IMR-90 (cell line): ENCODE data around the gene COL7A1. TPM values are rescaled to one million over a fixed set of nuclear protein-coding genes. Genes with fewer than 3 reads are reported as not detected.

Experiments
- ATAC-seq: fragments of 200-7000 bp; cut with Tn5 transposase; 2 replicates; pipeline ENCODE4 v1.9.1; 2020; ENCODE audit warnings: low read depth, mild to moderate bottlenecking, moderate library complexity
- BruUV-seq: library from RNA; stranded (reverse); fragments of 400-500 nt; replicated peaks from 2 replicates; lab custom pipeline; 2021; lab: Mats Ljungman, UMichigan
- CTCF ChIA-PET: fragments of 300-600 bp; formaldehyde crosslinking; extraction: SDS; loops from one replicate; lab custom pipeline; 2021; ENCODE audit warnings: antibody characterized with exemption; lab: Yijun Ruan, JAX
- POLR2A ChIA-PET: fragments of 300-600 bp; sonication (Branson Sonifier 250); formaldehyde crosslinking; loops from one replicate; lab custom pipeline; 2022; ENCODE audit warnings: antibody characterized with exemption; ENCODE audit not compliant: unreplicated experiment; lab: Charles Lee
- DNase-seq: peaks from one replicate; pipeline ENCODE4 v3.0.0; 2013
- H2AFZ ChIP-seq: replicated peaks from 2 replicates; pipeline ENCODE3; 2013; ENCODE audit warnings: low read length, mild to moderate bottlenecking; ENCODE audit not compliant: poor library complexity
- H2AK5ac ChIP-seq: 2 replicates; pipeline ENCODE4 v1.6.1; 2013; ENCODE audit warnings: low read depth, low read length, inconsistent platforms
- H2AK9ac ChIP-seq: replicated peaks from 2 replicates; pipeline ENCODE3; 2013; ENCODE audit warnings: mild to moderate bottlenecking, low read depth, low read length, moderate library complexity; ENCODE audit not compliant: poor library complexity
- H2BK120ac ChIP-seq: 2 replicates; pipeline ENCODE4 v1.6.1; 2013; ENCODE audit warnings: low read depth, low read length, inconsistent platforms
- H2BK15ac ChIP-seq: 3 replicates; pipeline ENCODE4 v1.6.1; 2013; ENCODE audit warnings: low read depth, low read length, inconsistent platforms
- H2BK20ac ChIP-seq: 2 replicates; pipeline ENCODE4 v1.6.1; 2013; ENCODE audit warnings: low read depth, mild to moderate bottlenecking, inconsistent platforms, low read length, moderate library complexity
- H2BK5ac ChIP-seq: 2 replicates; pipeline ENCODE4 v1.6.1; 2013; ENCODE audit warnings: mild to moderate bottlenecking, low read depth, low read length, inconsistent platforms; ENCODE audit not compliant: poor library complexity, severe bottlenecking
- H3K14ac ChIP-seq: replicated peaks from 2 replicates; pipeline ENCODE4 v1.6.1; 2013; ENCODE audit warnings: low read depth, low read length, inconsistent platforms
- H3K18ac ChIP-seq: 2 replicates; pipeline ENCODE4 v1.6.1; 2013; ENCODE audit warnings: low read depth, low read length, control low read depth
- H3K23ac ChIP-seq: 2 replicates; pipeline ENCODE4 v1.6.1; 2013; ENCODE audit warnings: low read depth, low read length, inconsistent platforms
- H3K27ac ChIP-seq: 2 replicates; pipeline ENCODE4 v1.5.1; 2013; ENCODE audit warnings: mild to moderate bottlenecking, control low read depth, low read length; ENCODE audit not compliant: insufficient read depth
- H3K27me3 ChIP-seq: 2 replicates; pipeline ENCODE4 v1.6.1; 2013; ENCODE audit warnings: low read length; ENCODE audit not compliant: control insufficient read depth, insufficient read depth
- H3K36me3 ChIP-seq: 2 replicates; pipeline ENCODE4 v1.6.1; 2013; ENCODE audit warnings: low read length, mixed read lengths; ENCODE audit not compliant: control insufficient read depth, insufficient read depth
- H3K4ac ChIP-seq: 2 replicates; pipeline ENCODE4 v1.6.1; 2013; ENCODE audit warnings: low read depth, low read length, inconsistent platforms
- H3K4me1 ChIP-seq: 2 replicates; pipeline ENCODE4 v1.6.1; 2013; ENCODE audit warnings: low read length, mixed read lengths; ENCODE audit not compliant: control insufficient read depth, insufficient read depth
- H3K4me2 ChIP-seq: 2 replicates; pipeline ENCODE4 v1.6.1; 2013; ENCODE audit warnings: low read depth, mild to moderate bottlenecking, control low read depth, low read length, moderate library complexity
- H3K4me3 ChIP-seq: 2 replicates; pipeline ENCODE4 v1.5.1; 2013; ENCODE audit warnings: low read depth, mild to moderate bottlenecking, control low read depth, low read length, moderate library complexity; ENCODE audit not compliant: insufficient read depth
- H3K56ac ChIP-seq: 2 replicates; pipeline ENCODE4 v1.6.1; 2013; ENCODE audit warnings: low read length, inconsistent platforms; ENCODE audit not compliant: insufficient read depth; ENCODE audit errors: extremely low read depth
- H3K79me1 ChIP-seq, 2 experiments: 2 replicates each; pipeline ENCODE4 v1.6.1; 2013; ENCODE audit warnings: low read length in 2 of 2, inconsistent platforms in 1 of 2, low read depth in 1 of 2
- H3K9ac ChIP-seq: 2 replicates; pipeline ENCODE4 v1.6.1; 2013; ENCODE audit warnings: low read depth, low read length, control low read depth
- H3K9me1 ChIP-seq: 2 replicates; pipeline ENCODE4 v1.6.1; 2013; ENCODE audit warnings: low read length, inconsistent platforms; ENCODE audit not compliant: insufficient read depth
- H3K9me3 ChIP-seq: 2 replicates; pipeline ENCODE4 v1.6.1; 2013; ENCODE audit warnings: low read length; ENCODE audit not compliant: control insufficient read depth, insufficient read depth
- H4K20me1 ChIP-seq: 2 replicates; pipeline ENCODE4 v1.6.1; 2013; ENCODE audit warnings: low read length, inconsistent platforms; ENCODE audit not compliant: insufficient read depth
- H4K5ac ChIP-seq: 2 replicates; pipeline ENCODE4 v1.6.1; 2013; ENCODE audit warnings: mild to moderate bottlenecking, low read depth, low read length, control low read depth
- H4K8ac ChIP-seq, 2 experiments: 2 replicates each; pipeline ENCODE4 v1.6.1; 2013; ENCODE audit warnings: low read depth in 2 of 2, low read length in 2 of 2, control low read depth in 1 of 2, inconsistent platforms in 1 of 2
- H4K91ac ChIP-seq: 2 replicates; pipeline ENCODE4 v1.6.1; 2013; ENCODE audit warnings: low read depth, low read length, inconsistent platforms; ENCODE audit not compliant: insufficient read depth
- MAFK ChIP-seq: IDR thresholded peaks from 2 replicates; pipeline ENCODE4 v1.6.1; 2012; ENCODE audit warnings: low read depth, low read length, improper control_type of control experiment
- POLR2A ChIP-seq: IDR thresholded peaks from 2 replicates; pipeline ENCODE4 v1.6.1; 2012; ENCODE audit warnings: mild to moderate bottlenecking, low read depth, low read length
- RCOR1 ChIP-seq: IDR thresholded peaks from 2 replicates; pipeline ENCODE4 v1.6.1; 2012; ENCODE audit warnings: mild to moderate bottlenecking, low read length, improper control_type of control experiment; ENCODE audit not compliant: insufficient replicate concordance
- WGBS, 2 experiments: methylation state at CpG; one replicate each; pipeline versions ENCODE4 v1.1.5 to v1.1.7; 2013; ENCODE audit warnings: missing lambda C conversion rate in 2 of 2; ENCODE audit not compliant: insufficient read length in 1 of 2; ENCODE audit errors: extremely low coverage in 2 of 2; 5-methylcytosine and 5-hydroxymethylcytosine counted together
- dilution Hi-C: fragments of 300-500 bp; cut with HindIII; formaldehyde crosslinking; loops from one replicate; pipeline ENCODE4 v1.14.3; 2018; ENCODE audit warnings: low sequenced_read_pairs; ENCODE audit not compliant: unreplicated experiment
- in situ Hi-C: fragments of 300-500 bp; cut with MboI; formaldehyde crosslinking; loops from 3 replicates; pipeline ENCODE4 v1.14.3; 2019; ENCODE audit warnings: low sequenced_read_pairs, inconsistent platforms, mixed read lengths
- intact Hi-C: fragments of 100-400 bp; cut with micrococcal nuclease; formaldehyde crosslinking; loops from 2 replicates; pipeline ENCODE4 v1.10.0; 2022
- polyA plus RNA-seq, 3 experiments: library from polyadenylated mRNA; depleted of rRNA; stranded (reverse); fragments of >200 nt; gene quantifications; 2 replicates each; pipeline ENCODE4 v1.2.3, GENCODE V29; 2012; ENCODE audit warnings: low replicate concordance in 1 of 3
- total RNA-seq: library from RNA; depleted of rRNA; stranded (reverse); fragments of >200 nt; gene quantifications from 2 replicates; pipeline ENCODE4 v1.2.3, GENCODE V29; 2012
- TF ChIP-seq, protein P1 (sequence below): fragments of 150-350 bp; IDR thresholded peaks from 2 replicates; pipeline ENCODE4 v1.6.1; 2016; ENCODE audit warnings: low read depth, mild to moderate bottlenecking, low read length, moderate library complexity, borderline replicate concordance

The COL7A1 gene
- total and polyA plus RNA-seq, 2 of the 4 experiments (the other 2 are of a cell fraction) = 4.1 to 20.3 TPM

DNA sequence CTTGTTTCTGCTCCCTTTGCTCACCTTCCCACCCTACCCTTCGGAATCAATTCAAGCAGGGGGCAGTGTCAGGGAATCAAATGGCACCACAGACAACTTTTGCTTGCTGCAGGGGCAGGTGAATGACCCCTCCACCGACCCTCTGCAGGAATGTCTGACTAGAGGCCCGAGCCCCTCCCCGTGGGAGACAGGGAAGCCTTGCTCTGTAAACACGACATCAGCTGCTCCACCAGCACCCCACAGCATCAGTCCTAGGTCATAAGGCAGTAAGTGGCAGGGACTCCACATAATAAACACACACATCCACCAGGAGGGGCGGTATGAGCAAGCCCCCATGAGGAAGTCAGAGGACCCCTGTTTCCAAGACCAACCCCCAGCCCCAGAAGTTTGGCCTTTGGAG lies 42.2 kb upstream of the COL7A1 start:
- H3K9me1 ChIP-seq = peaks cover 4% of the 10 kb centered on the region; the same call in 1 of the 2 replicates
- in situ Hi-C loops = no loop called here
- DNase-seq = no peak
- H3K9ac ChIP-seq = no peak overlapping the region
- no peak overlapping the region for H3K14ac ChIP-seq
- peaks cover 18% of the 10 kb centered on the region for H3K4me1 ChIP-seq
- 28% methylated on average over 2 of the region's 6 CpGs; no CpG with 5 or more reads in 1 of the 2 experiments for WGBS, 2 experiments
- H4K91ac ChIP-seq = no peak overlapping the region
- no peak for ATAC-seq
- peak overlapping the region; percentile 79; the same call in 1 of the 2 replicates for H3K23ac ChIP-seq
- H2BK20ac ChIP-seq = no peak overlapping the region
- H2AFZ ChIP-seq = no peak overlapping the region
- H2BK5ac ChIP-seq = no peak overlapping the region
- H4K8ac ChIP-seq = no peak overlapping the region
- no peak overlapping the region for H2AK9ac ChIP-seq
- peaks cover 27% of the 10 kb centered on the region for H4K20me1 ChIP-seq
- no peak for TF ChIP-seq MAFK
- TF ChIP-seq POLR2A = no peak
- no peak for TF ChIP-seq RCOR1
- TF ChIP-seq, protein P1, sequence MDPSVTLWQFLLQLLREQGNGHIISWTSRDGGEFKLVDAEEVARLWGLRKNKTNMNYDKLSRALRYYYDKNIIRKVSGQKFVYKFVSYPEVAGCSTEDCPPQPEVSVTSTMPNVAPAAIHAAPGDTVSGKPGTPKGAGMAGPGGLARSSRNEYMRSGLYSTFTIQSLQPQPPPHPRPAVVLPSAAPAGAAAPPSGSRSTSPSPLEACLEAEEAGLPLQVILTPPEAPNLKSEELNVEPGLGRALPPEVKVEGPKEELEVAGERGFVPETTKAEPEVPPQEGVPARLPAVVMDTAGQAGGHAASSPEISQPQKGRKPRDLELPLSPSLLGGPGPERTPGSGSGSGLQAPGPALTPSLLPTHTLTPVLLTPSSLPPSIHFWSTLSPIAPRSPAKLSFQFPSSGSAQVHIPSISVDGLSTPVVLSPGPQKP = no peak
- H3K27ac ChIP-seq = no peak overlapping the region
- H3K9me3 ChIP-seq = no peaks in the 10 kb centered on the region
- no peak overlapping the region for H3K18ac ChIP-seq
- no TSS peak for BruUV-seq
- H2AK5ac ChIP-seq = no peak overlapping the region
- no peak overlapping the region for H2BK120ac ChIP-seq
- intact Hi-C loops = loop anchor here (10.0 kb wide), 1 partner anchor 193 kb away; the partner anchor contains the start of genes ATRIP, CCDC51 and TMA7
- no peak overlapping the region for H3K4me2 ChIP-seq
- H3K27me3 ChIP-seq = no peaks in the 10 kb centered on the region
- H3K79me1 ChIP-seq = peaks cover 34 to 47% of the 10 kb centered on the region in 2 experiments; a peak in 3 of 4 replicates
- H3K36me3 ChIP-seq = peaks cover 18% of the 10 kb centered on the region
- ChIA-PET CTCF (no interaction called here), POLR2A (no interaction called here)
- no peak overlapping the region for H3K4ac ChIP-seq
- no peak overlapping the region for H2BK15ac ChIP-seq
- H3K56ac ChIP-seq = no peak overlapping the region
- dilution Hi-C loops = no loop called here
- H4K5ac ChIP-seq = no peak overlapping the region
- no peak overlapping the region for H3K4me3 ChIP-seq
